ENCODE results near the gene OTOF. TPM values are rescaled to one million over a fixed set of nuclear protein-coding genes. Genes with fewer than 3 reads are reported as not detected.

Gene OTOF
- polyA plus RNA-seq, 1 of the 3 experiments (the other 2 are of a cell fraction), result not detected

DNA sequence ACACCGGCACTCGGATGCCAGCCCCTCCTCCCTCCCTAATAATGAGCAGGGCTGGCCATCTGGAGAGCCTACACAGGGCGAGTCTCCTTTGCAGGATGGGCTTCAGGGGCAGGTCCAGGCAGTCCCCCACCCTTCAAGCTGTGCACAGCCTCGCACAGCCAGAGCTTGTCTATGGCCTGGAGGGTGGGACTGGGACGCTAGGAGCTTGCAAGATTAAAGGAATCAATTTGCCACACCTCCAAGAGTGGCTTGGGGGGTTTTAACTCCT, 43.9 kb upstream of the OTOF start (continued):
- TF ChIP-seq MEF2A (IDR thresholded peaks at IDR 0.05; ENCODE audit: borderline replicate concordance, low read depth), result no peak
- TF ChIP-seq ELF1 (IDR thresholded peaks at IDR 0.05), result no peak
- no peak for TF ChIP-seq GATA2 (CRISPR knock-in tag; IDR thresholded peaks at IDR 0.05)
- TF ChIP-seq RXRA (IDR thresholded peaks at IDR 0.05; ENCODE audit: borderline replicate concordance, low read depth), result no peak
- TF ChIP-seq TEAD4 (IDR thresholded peaks at IDR 0.05; ENCODE audit: borderline replicate concordance, insufficient read depth), result no peak
- TF ChIP-seq MXI1 (IDR thresholded peaks at IDR 0.05; ENCODE audit: low read depth, low read length), result no peak

- H3K9ac ChIP-seq, result no peak overlapping the region
- 47% methylated on average over 11 of the region's 12 CpGs for WGBS (ENCODE audit: low lambda C conversion rate)
- no peaks in the 10 kb centered on the region for H4K20me1 ChIP-seq (ENCODE audit: insufficient read depth)
- DNase-seq, result peak; percentile 65
- no peak overlapping the region for H3K4me3 ChIP-seq (ENCODE audit: low read depth in 2 of 2, low read length in 1 of 2)
- POLR2A ChIA-PET, result interaction anchor here (1.0 kb wide), 1 partner anchor 41 kb away, joined by 3 read pairs; a partner anchor contains a TSS
- no peaks in the 10 kb centered on the region for H3F3A ChIP-seq (replicated peaks; ENCODE audit: insufficient read depth)
- no peak overlapping the region for H2AFZ ChIP-seq (ENCODE audit: low read depth)
- no peak overlapping the region for H3K4me2 ChIP-seq
- H3K27ac ChIP-seq (ENCODE audit: low read depth in 2 of 2, low read length in 1 of 2), result no peak overlapping the region
- no peak for TF ChIP-seq FOSL2 (IDR thresholded peaks at IDR 0.05; ENCODE audit: borderline replicate concordance, low read depth)
- peak; percentile 46; the same call in 1 of the 2 replicates for TF ChIP-seq CTCF (IDR thresholded peaks at IDR 0.05)
- TF ChIP-seq RAD21 (IDR thresholded peaks at IDR 0.05; ENCODE audit: low read length), result peak; percentile 37; the same call in 1 of the 2 replicates
- TF ChIP-seq SMC3 (IDR thresholded peaks at IDR 0.05; ENCODE audit: low read depth, low read length), result peak; percentile 27; the same call in 1 of the 2 replicates
- no peaks in the 10 kb centered on the region for H3K9me2 ChIP-seq
- peaks cover 16% of the 10 kb centered on the region for H3K27me3 ChIP-seq (ENCODE audit: insufficient read depth)
- peaks cover 6 to 7% of the 10 kb centered on the region in 2 experiments; a peak in 2 of 4 replicates for H3K4me1 ChIP-seq (ENCODE audit: control insufficient read depth in 1 of 2, insufficient read depth in 2 of 2, low read depth in 1 of 2, low read length in 1 of 2)
- H3K9me3 ChIP-seq, result no peaks in the 10 kb centered on the region
- CTCF ChIA-PET, result interaction anchor here (0.8 to 4.9 kb wide), 10 partner anchors 8 to 312 kb away, joined by 3 to 21 read pairs (median 4); a partner anchor contains a TSS
- no peaks in the 10 kb centered on the region for H3K36me3 ChIP-seq (replicated peaks in 1 of 2; ENCODE audit: control insufficient read depth in 1 of 2, insufficient read depth in 2 of 2, low read length in 1 of 2)
- no peaks in the 10 kb centered on the region for H3K79me2 ChIP-seq (ENCODE audit: insufficient read depth)
Observed at GRCh38 chr2:26521054-26521912, 43.4 kb upstream of the OTOF start.

DNA sequence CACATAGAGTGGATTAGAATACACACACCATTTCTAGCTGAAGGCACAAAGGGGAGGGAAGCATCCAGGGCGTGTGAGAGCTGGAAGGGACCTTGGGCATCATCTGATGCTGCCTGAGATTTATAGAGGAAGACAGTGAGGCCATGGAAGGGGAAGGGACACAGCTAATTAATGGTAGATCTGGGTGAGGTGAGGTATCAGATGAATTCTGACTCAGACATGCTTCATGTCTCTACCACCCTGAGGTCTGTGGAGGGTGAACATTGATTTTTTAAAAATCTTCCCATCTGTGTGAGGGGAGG, 42.2 kb upstream of the OTOF start:
- no peaks in the 10 kb centered on the region for H4K20me1 ChIP-seq (ENCODE audit: insufficient read depth)
- CTCF ChIA-PET, result interaction anchor here (1.1 to 4.9 kb wide), 7 partner anchors 9 to 311 kb away, joined by 3 to 21 read pairs (median 6); a partner anchor contains a TSS
- H3K4me3 ChIP-seq (ENCODE audit: low read depth in 2 of 2, low read length in 1 of 2), result no peak overlapping the region
- no peaks in the 10 kb centered on the region for H3F3A ChIP-seq (replicated peaks; ENCODE audit: insufficient read depth)
- H3K4me1 ChIP-seq (ENCODE audit: control insufficient read depth in 1 of 2, insufficient read depth in 2 of 2, low read depth in 1 of 2, low read length in 1 of 2), result peaks cover 6 to 7% of the 10 kb centered on the region in 2 experiments; a peak in 2 of 4 replicates
- POLR2A ChIA-PET, result interaction anchor here (0.5 to 0.6 kb wide), 2 partner anchors 36 to 61 kb away, joined by 3 read pairs; no protein-coding TSS in a partner anchor
- peaks cover 16% of the 10 kb centered on the region for H3K27me3 ChIP-seq (ENCODE audit: insufficient read depth)
- no peaks in the 10 kb centered on the region for H3K36me3 ChIP-seq (replicated peaks in 1 of 2; ENCODE audit: control insufficient read depth in 1 of 2, insufficient read depth in 2 of 2, low read length in 1 of 2)
- H3K27ac ChIP-seq (ENCODE audit: low read depth in 2 of 2, low read length in 1 of 2), result no peak overlapping the region
- H3K4me2 ChIP-seq, result no peak overlapping the region
- 45% methylated on average over 1 of the region's 1 CpG for WGBS (ENCODE audit: low lambda C conversion rate)
- no peak for DNase-seq
- no peaks in the 10 kb centered on the region for H3K79me2 ChIP-seq (ENCODE audit: insufficient read depth)
- H3K9me3 ChIP-seq, result no peaks in the 10 kb centered on the region
- H2AFZ ChIP-seq (ENCODE audit: low read depth), result no peak overlapping the region
- no peaks in the 10 kb centered on the region for H3K9me2 ChIP-seq
- no peak overlapping the region for H3K9ac ChIP-seq
- TF ChIP-seq, protein P1, sequence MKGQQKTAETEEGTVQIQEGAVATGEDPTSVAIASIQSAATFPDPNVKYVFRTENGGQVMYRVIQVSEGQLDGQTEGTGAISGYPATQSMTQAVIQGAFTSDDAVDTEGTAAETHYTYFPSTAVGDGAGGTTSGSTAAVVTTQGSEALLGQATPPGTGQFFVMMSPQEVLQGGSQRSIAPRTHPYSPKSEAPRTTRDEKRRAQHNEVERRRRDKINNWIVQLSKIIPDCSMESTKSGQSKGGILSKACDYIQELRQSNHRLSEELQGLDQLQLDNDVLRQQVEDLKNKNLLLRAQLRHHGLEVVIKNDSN (IDR thresholded peaks at IDR 0.05; ENCODE audit: borderline replicate concordance, low read depth), result no peak
- TF ChIP-seq NRF1 (IDR thresholded peaks at IDR 0.05; ENCODE audit: low read depth, low read length), result no peak
- no peak for TF ChIP-seq GATA2 (CRISPR knock-in tag; IDR thresholded peaks at IDR 0.05)
- TF ChIP-seq FOXJ3 (CRISPR knock-in tag; IDR thresholded peaks at IDR 0.05), result no peak
- no peak for TF ChIP-seq REST (IDR thresholded peaks at IDR 0.05; ENCODE audit: low read depth, low read length)
- TF ChIP-seq MEF2A (IDR thresholded peaks at IDR 0.05; ENCODE audit: borderline replicate concordance, low read depth), result no peak
- no peak for TF ChIP-seq EP300 (IDR thresholded peaks at IDR 0.05; ENCODE audit: borderline replicate concordance in 1 of 2, low read depth in 1 of 2, low read length in 1 of 2)
- no peak for TF ChIP-seq POLR2AphosphoS5 (IDR thresholded peaks at IDR 0.05; ENCODE audit: low read depth, low read length)
- no peak for TF ChIP-seq TEAD4 (IDR thresholded peaks at IDR 0.05; ENCODE audit: borderline replicate concordance, insufficient read depth)
- no peak for TF ChIP-seq RAD21 (IDR thresholded peaks at IDR 0.05; ENCODE audit: low read length)
- TF ChIP-seq SMC3 (IDR thresholded peaks at IDR 0.05; ENCODE audit: low read depth, low read length), result no peak
- TF ChIP-seq, protein P2, sequence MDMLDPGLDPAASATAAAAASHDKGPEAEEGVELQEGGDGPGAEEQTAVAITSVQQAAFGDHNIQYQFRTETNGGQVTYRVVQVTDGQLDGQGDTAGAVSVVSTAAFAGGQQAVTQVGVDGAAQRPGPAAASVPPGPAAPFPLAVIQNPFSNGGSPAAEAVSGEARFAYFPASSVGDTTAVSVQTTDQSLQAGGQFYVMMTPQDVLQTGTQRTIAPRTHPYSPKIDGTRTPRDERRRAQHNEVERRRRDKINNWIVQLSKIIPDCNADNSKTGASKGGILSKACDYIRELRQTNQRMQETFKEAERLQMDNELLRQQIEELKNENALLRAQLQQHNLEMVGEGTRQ (IDR thresholded peaks at IDR 0.05; ENCODE audit: borderline replicate concordance, low read depth, low read length), result no peak

Measured in SK-N-SH (cell line).